HG03575 (cell line): ENCODE results near the gene TMIE.

Experiments
- ATAC-seq: cut with Tn5 transposase; IDR thresholded peaks from one replicate; pipeline ENCODE4 v1.9.1; 2021; ENCODE audit not compliant: unreplicated experiment, insufficient number of reproducible peaks, low FRiP score; ENCODE audit errors: extremely low read depth

Gene TMIE

GRCh38 chr3:46705022-46705530 is 3.9 kb downstream of the TMIE start:
- ATAC-seq: no peak

- ATAC-seq: no peak
Observed at GRCh38 chr3:46705751-46706552, 4.8 kb downstream of the TMIE start.

DNA sequence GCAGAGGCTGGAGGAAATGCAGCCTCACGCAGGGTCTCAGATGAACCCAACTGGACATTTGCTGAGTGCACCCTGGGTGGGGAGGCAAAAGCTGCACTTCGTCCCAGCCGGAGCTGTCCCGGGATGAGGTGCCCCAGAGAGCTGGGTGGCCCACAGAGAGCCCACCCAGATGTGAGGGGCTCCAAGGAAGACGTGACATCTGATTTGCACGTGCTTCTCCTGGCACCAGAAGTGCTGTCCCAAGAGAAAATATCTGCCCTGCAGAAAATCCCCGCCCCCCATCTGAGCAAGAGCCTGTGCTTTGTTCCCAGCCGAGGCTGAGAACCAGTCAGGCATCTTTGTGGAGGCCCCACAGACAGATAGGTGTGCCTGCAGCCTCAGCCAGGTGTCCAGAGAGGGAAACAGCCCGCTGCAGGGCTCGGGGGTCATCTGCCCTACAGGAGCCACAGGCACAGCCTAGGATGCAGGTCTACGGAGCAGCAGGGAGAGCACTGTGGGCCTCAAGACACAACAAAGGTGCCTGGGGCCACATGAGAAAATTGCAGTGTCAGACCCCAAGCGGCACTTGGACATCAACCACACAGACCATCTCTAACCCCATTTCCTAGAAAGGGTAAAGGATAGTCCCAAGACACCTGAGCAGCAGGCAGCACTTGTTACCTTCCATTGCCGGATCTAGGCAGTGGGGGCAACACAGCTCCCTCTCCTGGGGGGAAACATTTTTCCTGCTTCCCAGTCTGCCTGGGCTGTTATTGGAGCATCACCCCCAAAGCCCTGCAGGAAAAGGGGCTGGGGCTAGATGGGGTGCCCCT is 5.8 kb downstream of the TMIE start:
- ATAC-seq: no peak

DNA sequence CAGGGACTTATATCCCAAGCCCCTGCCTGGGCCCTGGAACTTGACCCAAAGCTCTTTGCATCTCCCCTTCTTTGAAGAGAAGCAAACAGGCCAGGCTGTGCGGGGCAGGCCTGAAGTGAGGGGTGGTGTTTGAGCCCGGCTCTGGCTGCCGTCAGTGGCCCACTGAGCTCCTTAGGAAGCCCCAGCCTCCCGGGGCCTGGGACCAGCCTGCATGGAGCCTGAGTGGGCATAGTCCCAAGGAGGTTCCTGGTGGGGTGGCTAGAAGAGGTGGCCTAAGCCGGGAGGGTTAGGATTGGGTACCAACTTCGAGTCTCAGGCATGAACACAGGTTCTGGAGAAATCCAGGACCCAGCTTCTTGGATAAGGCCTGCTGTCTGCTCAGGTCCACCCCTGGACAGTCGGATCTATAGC is 6.4 kb downstream of the TMIE start:
- no peak for ATAC-seq

DNA sequence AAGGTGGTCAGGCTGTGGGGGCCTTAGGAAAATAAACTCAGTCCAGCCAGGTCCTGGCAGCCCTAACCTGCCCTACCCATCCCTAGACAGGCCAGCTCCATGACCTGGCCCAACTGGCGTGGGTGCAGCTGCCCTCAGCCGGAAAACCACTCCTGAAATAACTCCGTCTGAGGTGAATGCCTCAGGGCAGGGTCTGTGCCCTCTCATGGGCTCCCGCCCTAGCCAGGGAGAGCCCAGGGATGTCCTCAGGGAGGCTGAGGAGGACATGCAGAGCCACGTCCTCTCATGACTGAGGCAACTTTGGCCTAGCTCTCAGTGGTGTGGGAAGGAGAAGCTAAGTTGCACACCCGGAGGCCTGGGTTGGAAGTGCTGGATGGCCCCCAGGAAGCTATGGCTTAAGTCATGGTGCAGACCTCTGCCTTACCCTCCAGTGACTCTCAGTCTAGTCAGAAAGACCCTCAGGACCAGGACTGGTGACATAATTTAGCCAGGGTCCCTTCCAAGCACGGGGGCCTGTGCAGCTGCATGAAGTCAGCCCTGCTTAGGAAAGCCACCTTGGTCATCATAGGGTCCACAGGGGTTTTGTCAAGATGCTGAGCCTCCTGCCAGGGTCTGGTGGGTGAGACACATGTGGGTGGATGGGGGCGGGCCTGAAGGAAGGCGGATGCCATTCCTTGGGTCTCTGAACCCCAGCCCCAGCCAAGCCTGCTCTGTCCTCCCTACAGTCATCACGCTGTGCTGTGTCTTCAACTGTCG is 7.4 kb downstream of the TMIE start:
- ATAC-seq: no peak

DNA sequence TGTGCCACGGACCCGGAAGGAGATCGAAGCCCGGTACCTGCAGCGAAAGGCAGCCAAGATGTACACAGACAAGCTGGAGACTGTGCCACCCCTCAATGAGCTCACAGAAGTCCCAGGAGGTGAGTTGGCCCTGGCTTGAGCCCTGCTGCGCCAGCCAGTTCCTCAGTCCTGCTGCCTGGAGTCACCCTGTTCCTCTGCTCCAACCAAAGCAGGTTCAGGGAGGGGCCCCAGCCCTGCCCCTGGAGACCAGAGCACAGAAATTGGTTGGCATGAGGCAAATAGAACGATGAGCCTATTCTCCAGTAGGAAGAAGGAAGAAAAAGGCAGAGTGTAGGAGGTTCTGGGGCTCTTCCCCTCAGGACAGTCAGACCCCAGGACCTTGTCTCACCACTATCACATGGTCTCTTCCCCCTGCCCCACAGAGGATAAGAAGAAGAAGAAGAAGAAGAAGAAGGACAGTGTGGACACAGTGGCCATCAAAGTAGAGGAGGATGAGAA is 8.0 kb downstream of the TMIE start:
- no peak for ATAC-seq

- ATAC-seq: no peak
Observed at GRCh38 chr3:46709721-46710120, 8.5 kb downstream of the TMIE start.

- no peak for ATAC-seq
Observed at GRCh38 chr3:46710229-46710628, 9.0 kb downstream of the TMIE start.

GRCh38 chr3:46710671-46711295 is 9.6 kb downstream of the TMIE start:
- no peak for ATAC-seq

GRCh38 chr3:46711305-46711704 is 10.1 kb downstream of the TMIE start:
- ATAC-seq: no peak

GRCh38 chr3:46711760-46712159 is 10.6 kb downstream of the TMIE start:
- no peak for ATAC-seq

GRCh38 chr3:46712191-46713049 is 11.2 kb downstream of the TMIE start:
- no peak for ATAC-seq

DNA sequence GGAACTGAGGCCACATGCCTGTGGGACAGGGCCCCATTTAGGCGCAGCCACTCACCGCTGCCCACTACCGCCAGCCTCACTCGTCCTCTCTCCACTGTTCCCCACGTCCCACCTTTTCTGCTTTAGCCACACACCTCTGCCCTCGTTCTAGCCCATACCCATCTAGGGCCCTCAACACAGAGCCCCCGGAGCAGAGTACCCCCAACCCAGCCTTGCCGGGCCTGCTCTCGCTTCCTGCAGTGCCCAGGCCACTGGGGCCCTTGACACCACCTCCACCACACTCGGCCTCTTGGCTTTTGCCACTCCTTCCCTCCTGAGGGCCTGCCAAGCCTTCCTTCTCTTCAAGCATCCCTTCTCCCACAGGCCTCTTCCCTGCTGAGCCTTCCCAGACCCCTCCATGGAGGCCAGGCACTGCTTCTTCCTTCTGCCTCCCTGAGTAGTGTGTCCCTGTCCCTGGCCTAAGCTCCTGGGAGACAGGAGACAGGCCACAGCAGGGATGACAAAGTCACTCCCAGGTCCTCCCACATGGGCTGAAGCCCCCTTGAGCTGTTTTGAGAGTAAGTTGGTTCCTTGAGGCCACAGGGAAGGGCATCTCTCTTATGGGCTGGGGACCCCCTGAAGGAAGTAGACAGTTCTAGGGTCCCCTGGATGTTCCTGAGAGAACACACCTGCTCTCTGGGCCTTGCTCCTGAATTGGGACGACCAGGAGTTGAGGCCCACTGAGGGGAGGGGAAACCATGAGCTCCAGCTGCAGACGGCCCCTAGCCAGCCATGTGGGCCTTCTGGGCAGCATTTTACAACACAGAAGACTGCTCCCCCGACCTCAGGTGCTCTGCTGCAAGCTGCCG is 12.1 kb downstream of the TMIE start:
- no peak for ATAC-seq

- no peak for ATAC-seq
Observed at GRCh38 chr3:46713898-46714552, 12.8 kb downstream of the TMIE start.

DNA sequence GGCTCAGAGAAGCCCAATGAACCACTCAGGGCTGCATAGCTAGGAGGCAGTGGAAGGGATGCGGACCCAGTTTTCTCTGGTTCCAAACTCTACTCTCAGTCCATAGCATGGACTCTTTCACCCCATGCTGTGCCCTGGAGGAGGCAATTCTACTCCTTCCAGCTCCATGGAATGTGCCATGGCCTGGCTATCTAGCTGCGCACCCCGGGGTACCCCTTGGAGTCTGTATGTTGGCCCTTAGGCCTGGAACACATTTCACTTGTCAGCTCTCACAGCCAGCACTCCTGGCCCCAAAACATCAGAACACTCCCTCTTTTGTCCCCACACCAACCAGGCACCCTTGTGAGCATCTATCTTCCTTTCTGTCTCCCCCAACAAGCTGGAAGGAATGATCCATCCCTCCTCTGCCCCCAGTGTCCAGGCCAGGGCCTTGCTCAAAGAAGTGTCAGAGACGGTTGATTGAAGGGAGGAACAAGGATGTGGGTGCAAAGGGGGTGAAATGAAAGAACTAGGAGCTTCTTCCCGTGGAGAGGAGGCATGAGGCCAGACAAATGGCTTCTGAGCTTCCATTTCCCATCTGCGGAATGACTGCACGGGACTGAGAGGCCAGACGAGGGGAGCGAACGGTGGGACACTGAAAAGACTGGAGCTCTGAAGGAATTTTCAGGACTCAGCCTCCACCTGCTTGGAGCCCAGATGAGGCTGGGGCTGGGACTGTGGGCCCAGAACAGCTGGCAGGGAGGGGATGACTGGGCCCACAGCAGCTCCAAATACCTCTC is 13.7 kb downstream of the TMIE start:
- no peak for ATAC-seq
